ENCODE data around the gene SH3RF3.
A peak's percentile ranks its signal among the peaks of the same experiment; 100 is the strongest.

Gene SH3RF3

GRCh38 chr2:109402180-109402579 is 273.2 kb downstream of the SH3RF3 start:
- peak; percentile 36 for DNase-seq

- DNase-seq, result no peak
Observed at GRCh38 chr2:109402980-109403840, 274.2 kb downstream of the SH3RF3 start.

DNA sequence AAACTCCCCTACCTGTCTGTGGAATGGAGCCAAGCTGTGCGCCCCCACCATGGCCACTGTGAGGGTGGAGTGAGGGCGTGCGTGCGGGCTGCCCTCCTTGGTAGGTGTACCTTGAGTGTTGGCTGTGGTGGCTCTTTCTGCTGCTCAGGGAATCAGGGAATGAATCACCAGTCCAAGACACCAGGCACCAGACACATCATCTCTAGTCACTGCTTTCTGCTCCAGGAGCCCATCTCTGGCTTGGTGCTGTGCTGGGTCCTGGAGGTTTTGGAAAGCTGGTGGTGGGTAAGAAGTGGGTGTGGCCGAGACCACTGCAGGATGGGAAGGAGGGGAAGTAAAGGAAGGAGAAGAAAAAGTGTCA is 274.8 kb downstream of the SH3RF3 start:
- no peak for DNase-seq

- no peak for DNase-seq
Observed at GRCh38 chr2:109404681-109405080, 275.7 kb downstream of the SH3RF3 start.

DNA sequence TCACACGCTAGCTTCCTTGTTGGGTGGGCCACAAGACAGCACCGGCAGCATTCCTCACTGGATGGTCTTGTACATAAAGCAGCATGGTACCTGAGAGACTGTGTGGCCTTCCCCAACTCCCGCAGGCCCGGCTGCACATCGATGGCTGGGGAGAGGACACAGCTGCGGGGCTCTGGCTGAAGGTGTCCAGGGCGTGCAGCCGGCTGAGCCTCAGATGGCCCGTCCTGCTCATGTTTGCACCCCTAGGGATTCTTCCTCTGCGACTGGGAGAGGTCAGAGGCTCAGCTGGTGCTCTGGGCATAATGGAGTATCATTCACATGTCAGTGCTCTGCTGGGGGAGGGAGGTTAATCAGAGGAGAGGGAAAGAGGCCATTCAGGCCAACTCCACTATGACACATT is 276.9 kb downstream of the SH3RF3 start:
- DNase-seq, result no peak

DNA sequence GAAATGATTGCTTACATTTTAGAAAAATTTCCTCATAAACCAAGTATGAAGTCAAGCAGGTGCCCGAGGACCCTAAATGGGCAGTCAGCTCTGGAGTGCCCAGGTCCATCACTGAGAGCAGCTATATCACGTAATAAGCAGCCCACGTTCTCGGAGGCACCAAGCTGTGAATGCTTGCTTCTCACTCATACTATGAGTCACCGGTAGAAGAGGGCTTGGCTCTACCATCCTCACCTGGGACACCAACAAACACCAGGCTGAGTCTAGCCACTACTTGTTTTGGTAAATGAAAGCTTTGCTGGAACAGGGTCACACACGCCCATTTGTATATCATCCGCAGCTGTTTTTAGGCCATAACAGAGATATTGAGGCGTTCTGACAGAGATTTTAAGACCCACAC is 277.3 kb downstream of the SH3RF3 start:
- no peak for DNase-seq

DNA sequence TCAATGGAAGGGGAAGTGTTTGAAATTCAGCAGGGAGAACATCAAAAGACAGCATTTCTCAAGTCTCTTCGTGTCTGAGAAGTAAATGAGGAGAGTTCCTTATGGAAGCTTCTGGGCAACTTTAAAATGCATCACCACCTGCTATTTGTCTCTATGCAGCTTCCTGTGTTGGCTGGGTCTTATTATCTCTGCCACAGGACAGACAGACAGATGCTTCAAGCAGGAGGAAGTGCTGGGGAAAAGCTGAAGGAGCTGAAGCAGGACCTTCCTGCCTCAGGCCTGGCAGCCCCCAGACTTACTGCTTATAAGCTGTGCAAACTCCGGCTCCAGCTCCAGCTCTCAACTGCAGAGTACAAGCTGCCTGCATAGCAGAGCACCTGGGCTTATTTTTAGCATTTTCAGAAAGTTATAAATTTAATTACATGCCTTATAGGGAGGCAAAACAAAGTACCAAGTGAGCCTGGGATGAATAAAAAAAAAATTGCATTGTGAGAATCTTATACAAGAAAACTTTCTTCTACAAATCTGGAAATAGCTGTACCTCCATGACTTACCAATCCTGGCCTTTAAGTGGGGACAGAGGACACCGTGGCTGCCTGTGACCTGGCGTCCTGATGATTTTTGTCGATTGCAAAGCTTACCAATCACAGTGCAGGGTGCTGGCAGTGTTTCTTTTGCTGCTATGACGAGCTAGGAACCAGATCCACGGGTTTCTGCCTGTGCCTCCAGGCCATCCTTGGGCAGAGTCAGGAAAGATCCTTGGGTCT is 278.5 kb downstream of the SH3RF3 start:
- no peak for DNase-seq

- no peak for DNase-seq
Observed at GRCh38 chr2:109408043-109408335, 279.0 kb downstream of the SH3RF3 start.

GRCh38 chr2:109409321-109410038 is 280.5 kb downstream of the SH3RF3 start:
- DNase-seq, result no peak

- DNase-seq, result no peak
Observed at GRCh38 chr2:109410039-109410815, 281.2 kb downstream of the SH3RF3 start.

DNA sequence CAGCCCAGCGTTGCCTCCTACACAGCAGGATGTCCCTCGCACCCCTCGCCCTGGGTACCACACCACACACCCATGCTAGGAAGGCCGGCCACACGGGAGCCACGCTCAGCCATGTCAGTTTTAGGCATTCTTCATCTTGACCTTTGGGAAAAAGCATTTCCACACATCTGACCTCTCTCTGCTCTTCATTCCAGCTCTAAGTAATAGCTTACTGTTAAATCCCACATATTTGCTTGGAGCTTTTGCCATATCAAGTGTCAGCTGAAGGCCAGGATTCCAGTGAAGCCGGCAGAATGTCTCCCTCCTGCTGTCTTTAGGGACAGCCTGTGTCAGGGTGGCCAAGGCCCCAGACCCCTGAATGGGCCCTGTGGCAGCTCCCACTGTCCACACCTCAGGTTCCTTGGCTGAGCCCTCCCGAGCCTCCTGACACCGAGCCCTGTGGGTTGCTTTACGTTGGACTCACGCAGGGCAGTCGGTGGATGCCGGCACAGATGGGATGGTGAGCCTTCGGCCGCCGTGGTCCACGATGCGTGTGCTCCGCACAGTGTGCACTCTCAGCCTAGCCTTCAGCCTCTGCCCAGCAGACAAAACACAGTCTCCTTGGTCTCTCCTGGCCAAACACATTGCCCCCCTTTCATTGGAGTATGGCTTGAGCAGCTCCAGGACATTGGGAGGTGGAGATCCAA is 282.8 kb downstream of the SH3RF3 start:
- no peak for DNase-seq

DNA sequence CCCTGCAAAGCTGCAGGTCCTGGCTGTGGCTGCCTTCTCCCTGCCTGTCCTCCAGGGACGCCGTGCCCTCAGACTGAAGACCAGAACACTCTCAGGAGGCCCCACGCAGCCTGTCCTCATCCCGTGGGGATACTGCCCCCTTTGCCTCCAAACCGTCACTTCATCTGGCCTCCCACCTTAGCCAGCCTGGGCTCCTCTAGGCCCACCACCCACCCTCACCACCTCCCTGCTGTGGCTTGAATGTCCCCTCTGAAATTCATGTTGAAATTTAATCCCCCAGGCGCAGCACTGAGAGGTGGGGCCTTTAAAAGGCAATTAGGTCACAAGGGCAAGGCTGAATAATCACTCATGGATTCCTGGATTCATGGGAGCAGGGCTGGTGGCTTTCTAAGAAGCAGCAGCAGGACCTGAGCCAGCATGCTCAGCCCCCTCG is 286.6 kb downstream of the SH3RF3 start:
- no peak for DNase-seq

- DNase-seq, result no peak
Observed at GRCh38 chr2:109417701-109418335, 288.8 kb downstream of the SH3RF3 start.

DNA sequence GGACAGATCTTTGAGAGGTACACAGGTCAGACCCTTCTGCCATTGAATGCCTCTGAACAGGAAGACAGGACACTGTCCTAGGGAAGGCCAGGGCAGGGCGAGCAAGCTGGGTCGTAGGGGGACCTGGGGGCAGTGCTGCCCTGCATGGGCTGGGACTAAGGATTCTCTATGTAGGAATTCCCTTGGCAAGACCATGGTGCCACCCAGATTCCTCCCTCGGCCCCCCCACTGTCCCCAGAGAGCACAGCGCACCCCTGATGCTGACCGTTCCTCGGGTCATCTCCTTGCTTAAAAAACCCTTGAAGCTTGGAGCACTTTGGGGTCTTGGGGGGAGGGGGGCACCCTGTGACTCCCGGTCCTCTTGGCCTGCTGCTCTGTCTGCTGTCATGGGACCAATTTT is 289.7 kb downstream of the SH3RF3 start:
- no peak for DNase-seq

GRCh38 chr2:109419171-109419756 is 290.3 kb downstream of the SH3RF3 start:
- DNase-seq, result no peak

GRCh38 chr2:109419960-109420370 is 291.0 kb downstream of the SH3RF3 start:
- peak; percentile 75 for DNase-seq

GRCh38 chr2:109421101-109421500 is 292.1 kb downstream of the SH3RF3 start:
- DNase-seq, result no peak

GRCh38 chr2:109421642-109422041 is 292.6 kb downstream of the SH3RF3 start:
- no peak for DNase-seq

DNA sequence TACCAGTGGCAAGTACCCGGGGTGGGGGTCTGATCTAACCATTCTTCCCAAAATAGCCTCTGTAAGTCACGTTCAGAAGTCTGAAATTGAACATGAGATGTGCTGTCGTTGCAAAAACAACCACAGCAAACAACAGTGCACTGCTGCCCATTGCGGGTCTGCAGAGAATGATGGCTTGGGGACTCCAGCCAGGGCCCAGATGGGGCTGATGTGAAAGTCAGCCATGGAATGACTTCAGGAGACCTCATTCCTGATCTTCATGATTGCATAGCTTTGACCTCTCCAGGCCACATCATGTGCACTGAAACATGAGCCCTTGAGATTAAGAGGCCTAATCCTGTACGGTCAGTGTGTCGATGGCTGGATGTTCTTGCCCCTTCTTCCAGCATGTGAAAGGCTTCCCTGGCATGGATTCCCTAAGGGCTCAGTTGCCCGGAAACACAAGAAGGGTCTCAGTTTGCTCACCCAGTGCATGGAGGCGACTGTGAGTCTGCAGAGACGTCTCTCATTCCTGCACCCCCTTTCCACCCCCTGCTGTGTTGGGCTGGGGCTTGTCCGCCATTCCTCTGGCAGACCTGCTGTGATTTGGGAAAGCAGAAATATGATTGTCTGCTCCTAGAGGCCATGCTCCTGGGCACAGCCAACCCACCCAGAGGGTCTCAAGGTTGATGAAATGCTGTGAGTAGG is 293.2 kb downstream of the SH3RF3 start:
- DNase-seq, result no peak

GRCh38 chr2:109422758-109423500 is 293.9 kb downstream of the SH3RF3 start:
- no peak for DNase-seq
